ENCODE results near the gene MIOX. TPM values are rescaled to one million over a fixed set of nuclear protein-coding genes. Genes with fewer than 3 reads are reported as not detected.
A peak's percentile ranks its signal among the peaks of the same experiment; 100 is the strongest.

MIOX gene
- total and polyA plus RNA-seq, 9 of the 15 experiments (the other 6 are each of a cell fraction or from before 2014, with no cell fraction given), result 0.08 TPM; not detected in 8

- no peak for TF ChIP-seq ATF1 (CRISPR knock-in tag; IDR thresholded peaks at IDR 0.05)
- TF ChIP-seq ATF1 (tag; IDR thresholded peaks at IDR 0.05), result 0 out of 2 replicates have a peak, but pooled peaks have one; percentile 17
- peak; percentile 46; the same call in 1 of the 2 replicates for TF ChIP-seq RB1 (IDR thresholded peaks at IDR 0.05; ENCODE audit: low read depth)
- TF ChIP-seq ZNF561 (CRISPR knock-in tag; conservative IDR thresholded peaks at IDR 0.05), result no peak
- no peak; the same call in 1 of the 2 replicates for TF ChIP-seq ZNF740 (CRISPR knock-in tag; IDR thresholded peaks at IDR 0.05)
- TF ChIP-seq ZNF740 (tag; IDR thresholded peaks at IDR 0.05), result peak in 1 of 2 experiments; percentile 70; a peak in 2 of 4 replicates
- TF ChIP-seq ZNF76 (CRISPR knock-in tag; IDR thresholded peaks at IDR 0.05; ENCODE audit: borderline replicate concordance), result peak; percentile 52; the same call in 1 of the 2 replicates
- TF ChIP-seq TFE3 (CRISPR knock-in tag; IDR thresholded peaks at IDR 0.05), result no peak
- TF ChIP-seq RAD21 (CRISPR knock-in tag; conservative IDR thresholded peaks at IDR 0.05 in 1 of 2, IDR thresholded peaks at IDR 0.05 in 1 of 2), result peak; percentile 16 to 26; a peak in 2 of 4 replicates
- TF ChIP-seq E4F1 (CRISPR knock-in tag; IDR thresholded peaks at IDR 0.05; ENCODE audit: borderline replicate concordance), result 0 out of 2 replicates have a peak, but pooled peaks have one; percentile 39
- no peak for TF ChIP-seq ZNF316 (IDR thresholded peaks at IDR 0.05)
- TF ChIP-seq SP2 (IDR thresholded peaks at IDR 0.05; ENCODE audit: extremely low read depth, low read depth, low read length, poor library complexity, severe bottlenecking), result no peak
- no peak for TF ChIP-seq ZNF384 (IDR thresholded peaks at IDR 0.05; ENCODE audit: low read depth, low read length)
- peak; percentile 14; the same call in 1 of the 2 replicates for TF ChIP-seq USF1 (CRISPR knock-in tag; IDR thresholded peaks at IDR 0.05)
- peak; percentile 49; the same call in 1 of the 2 replicates for TF ChIP-seq SMAD4 (CRISPR knock-in tag; conservative IDR thresholded peaks at IDR 0.05)
- no peak for TF ChIP-seq BRD4 (IDR thresholded peaks at IDR 0.05)
- TF ChIP-seq ZBTB7A (IDR thresholded peaks at IDR 0.05; ENCODE audit: borderline replicate concordance, control insufficient read depth, low read depth, low read length), result peak; percentile 60; the same call in 1 of the 2 replicates
- peak; percentile 69 for TF ChIP-seq VEZF1 (CRISPR knock-in tag; IDR thresholded peaks at IDR 0.05)
- peak; percentile 35 for TF ChIP-seq TBP (optimal IDR thresholded peaks at IDR 0.05; ENCODE audit: low read depth, low read length)
- TF ChIP-seq GATAD2B (IDR thresholded peaks at IDR 0.05; ENCODE audit: borderline replicate concordance), result peak; percentile 79; the same call in 1 of the 2 replicates
Measured at GRCh38 chr22:50526108-50526833, 39.6 kb downstream of the MIOX start (continued).
